HG03066 (cell line): Measurements from ENCODE around the gene CD84.
"Not testable (repeated sequence)": the region's sequence is repeated elsewhere in the genome, so short reads cannot be mapped to it uniquely, and the experiment has no call there.

Experiments
- ATAC-seq: cut with Tn5 transposase; IDR thresholded peaks from one replicate; pipeline ENCODE4 v1.9.1; 2021; ENCODE audit warnings: low read depth; ENCODE audit not compliant: unreplicated experiment

The CD84 gene

DNA sequence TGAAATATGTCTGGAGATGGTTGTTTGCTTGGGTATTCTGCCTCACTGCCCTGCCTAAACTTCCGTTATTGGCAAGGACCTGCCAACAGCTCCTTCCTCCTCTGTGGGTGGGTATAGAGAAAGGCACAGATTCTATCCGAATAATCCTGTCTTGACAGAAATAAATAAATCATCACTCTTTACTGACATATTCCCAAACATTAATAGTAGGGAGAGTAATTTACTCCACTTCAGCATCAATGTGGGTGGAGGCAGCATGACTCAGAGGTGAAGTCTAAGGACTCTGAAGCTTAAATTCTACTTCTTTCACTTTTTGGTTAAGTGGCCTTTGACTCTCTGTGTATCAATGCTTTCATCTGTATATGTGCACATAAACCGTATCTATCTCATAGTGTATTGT lies 2.9 kb downstream of the CD84 start:
- no peak for ATAC-seq

- ATAC-seq, result no peak
Measured at GRCh38 chr1:160575112-160575664, 4.1 kb downstream of the CD84 start.

GRCh38 chr1:160570840-160571239 lies 8.5 kb downstream of the CD84 start:
- no peak for ATAC-seq

GRCh38 chr1:160569806-160570205 lies 9.5 kb downstream of the CD84 start:
- no peak for ATAC-seq

DNA sequence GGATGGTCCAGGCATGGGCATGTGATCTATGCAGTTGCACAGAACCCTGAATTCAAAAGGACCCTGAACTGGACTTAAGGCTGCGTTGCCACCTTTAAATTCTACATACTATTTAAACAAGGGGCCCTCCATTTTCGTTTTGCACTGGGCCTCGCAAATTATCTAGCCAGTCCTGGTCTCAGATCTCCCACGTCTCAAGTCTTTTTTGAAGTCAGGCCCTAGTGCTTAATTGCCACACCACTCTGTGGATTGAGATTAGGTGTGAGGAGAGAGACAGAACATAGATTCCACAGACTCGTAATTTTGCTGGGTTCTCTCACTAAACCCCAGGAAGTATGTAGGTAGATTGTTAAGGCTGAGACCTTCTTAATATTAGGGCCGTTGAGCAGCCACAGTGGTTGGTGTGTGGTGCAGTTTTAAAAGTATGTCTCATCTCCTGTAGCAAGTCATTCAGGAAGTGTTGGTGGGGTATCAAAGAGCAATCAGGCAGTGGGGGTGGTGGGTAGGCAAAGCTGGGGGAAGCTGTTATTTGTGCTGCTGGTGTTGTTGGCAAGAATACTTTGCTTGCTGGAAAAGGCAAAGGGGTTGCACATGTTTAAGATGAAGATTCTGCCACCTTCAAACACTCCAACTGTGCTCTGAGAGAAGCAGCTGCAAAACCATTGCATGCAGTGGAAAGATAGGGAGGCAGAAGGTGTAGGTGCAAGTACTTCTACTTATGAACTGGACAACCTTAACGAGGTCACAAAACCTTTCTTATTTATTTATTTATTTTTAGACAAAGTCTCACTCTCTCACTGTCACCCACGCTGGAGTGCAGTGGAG lies 11.2 kb downstream of the CD84 start:
- ATAC-seq, result no peak

DNA sequence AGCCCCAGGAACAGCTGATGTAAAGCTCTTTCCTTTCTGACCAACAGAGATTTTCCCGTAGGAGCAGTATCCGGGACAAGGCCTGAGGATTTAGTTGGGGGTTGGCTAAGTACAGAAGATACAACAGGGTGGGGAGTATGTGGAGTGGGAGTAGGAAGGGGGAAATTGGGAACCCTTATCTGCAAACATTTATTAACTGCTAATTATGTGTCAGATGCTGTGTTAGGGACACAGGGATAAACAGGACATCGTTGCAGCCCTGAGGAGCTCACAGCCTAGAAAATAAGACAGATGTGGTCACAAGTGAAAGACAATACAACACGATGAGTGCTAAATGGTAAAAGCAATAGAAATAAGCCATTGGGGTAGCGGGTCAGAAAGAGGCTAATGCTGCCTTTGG lies 12.0 kb downstream of the CD84 start:
- ATAC-seq, result no peak

GRCh38 chr1:160565564-160565963 lies 13.7 kb downstream of the CD84 start:
- no peak for ATAC-seq

- not testable (repeated sequence) for ATAC-seq
Measured at GRCh38 chr1:160563230-160563629, 16.1 kb downstream of the CD84 start.

DNA sequence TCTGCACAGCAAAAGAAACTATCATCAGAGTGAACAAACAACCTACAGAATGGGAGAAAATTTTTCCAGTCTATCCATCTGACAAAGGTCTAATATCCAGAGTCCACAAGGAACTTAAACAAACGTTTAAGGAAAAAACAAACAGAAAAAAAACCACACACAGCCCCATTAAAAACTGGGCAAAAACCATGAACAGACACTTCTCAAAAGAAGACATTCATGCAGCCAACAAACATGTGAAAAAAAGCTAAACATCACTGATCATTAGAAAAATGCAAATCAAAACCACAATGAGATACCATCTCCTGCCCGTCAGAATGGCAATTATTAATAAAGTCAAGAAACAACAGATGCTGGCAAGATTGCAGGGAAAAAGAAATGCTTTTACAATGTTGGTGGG lies 16.6 kb downstream of the CD84 start:
- ATAC-seq, result not testable (repeated sequence)

DNA sequence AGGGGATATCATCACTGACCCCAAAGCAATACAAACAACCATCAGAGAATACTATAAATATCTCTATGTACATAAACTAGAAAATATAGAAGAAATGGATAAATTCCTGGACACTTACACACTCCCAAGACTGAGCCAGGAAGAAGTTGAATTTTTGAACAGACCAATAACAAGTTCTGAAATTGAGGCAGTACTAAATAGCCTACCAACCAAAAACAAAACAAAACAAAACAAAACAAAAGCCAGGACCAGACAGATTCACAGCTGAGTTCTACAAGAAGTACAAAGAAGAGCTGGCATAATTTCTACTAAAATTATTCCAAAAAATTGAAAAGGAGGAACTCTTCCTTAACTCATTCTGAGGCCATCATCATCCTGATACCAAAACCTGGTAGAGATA lies 18.5 kb downstream of the CD84 start:
- ATAC-seq, result no peak

DNA sequence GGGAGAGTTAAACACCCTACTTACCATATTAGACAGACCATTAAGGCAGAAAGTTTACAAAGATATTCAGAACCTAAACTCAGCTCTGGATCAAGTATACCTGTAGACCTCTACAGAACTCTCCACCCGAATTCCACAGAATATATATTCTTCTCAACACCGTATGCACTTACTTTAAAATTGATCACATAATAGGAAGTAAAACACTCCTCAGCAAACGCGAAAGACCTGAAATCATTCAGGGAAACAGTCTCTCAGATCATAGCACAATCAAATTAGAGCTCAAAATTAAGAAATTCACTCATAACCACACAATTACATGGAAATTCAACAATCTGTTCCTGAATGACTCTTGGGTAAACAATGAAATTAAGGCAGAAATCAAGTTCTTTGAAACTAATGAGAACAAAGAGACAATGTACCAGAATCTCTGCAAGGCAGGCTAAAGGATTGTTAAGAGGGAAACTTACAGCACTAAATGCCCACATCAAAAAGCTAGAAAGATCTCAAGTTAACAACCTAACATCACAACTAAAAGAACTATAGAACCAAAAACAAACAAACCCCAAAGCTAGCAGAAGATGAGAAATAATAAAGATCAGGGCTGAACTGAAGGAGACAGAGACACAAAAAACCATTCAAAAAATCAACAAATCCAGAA lies 19.1 kb downstream of the CD84 start:
- ATAC-seq, result no peak

DNA sequence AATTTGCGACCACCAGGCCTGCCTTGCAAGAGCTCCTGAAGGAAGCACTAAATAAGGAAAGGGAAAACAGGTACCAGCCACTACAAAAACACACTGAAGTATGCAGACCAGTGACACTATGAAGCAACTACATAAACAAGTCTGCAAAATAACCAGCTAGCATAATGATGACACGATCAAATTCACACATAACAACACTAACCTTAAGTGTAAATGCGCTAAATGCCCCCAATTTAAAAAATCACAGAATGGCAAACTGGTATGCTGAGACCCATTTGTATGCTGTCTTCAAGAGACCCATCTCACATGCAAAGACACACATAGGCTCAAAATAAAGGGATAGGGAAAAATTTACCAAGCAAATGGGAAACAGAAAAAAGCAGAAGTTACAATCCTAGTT lies 19.9 kb downstream of the CD84 start:
- ATAC-seq, result not testable (repeated sequence)

DNA sequence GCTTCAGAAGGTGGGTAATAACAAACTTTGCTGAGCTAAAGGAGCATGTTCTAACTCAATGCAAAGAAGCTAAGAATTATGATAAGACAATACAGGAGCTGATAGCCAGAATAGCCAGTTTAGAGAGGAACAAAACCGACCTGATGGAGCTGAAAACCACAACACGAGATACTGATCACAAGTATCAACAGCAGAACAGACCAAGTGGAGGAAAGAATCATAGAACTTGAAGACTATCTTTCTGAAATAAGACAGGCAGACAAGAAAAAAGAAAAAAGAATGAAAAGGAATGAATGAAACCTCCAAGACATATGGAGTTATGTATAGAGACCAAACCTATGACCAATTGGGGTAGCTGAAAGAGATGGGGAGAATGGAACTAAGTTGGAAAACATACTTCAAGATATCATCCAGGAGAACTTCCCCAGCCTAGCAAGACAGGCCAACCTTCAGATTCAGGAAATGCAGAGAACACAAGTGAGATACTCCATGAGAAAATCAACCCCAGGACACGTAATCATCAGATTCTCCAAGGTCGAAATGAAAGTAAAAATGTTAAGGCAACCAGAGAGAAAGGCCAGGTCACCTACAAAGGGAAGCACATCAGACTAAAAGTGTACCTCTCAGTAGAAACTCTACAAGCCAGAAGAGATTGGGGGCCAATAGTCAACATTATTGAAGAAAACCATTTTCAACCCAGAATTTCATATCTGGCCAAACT lies 20.5 kb downstream of the CD84 start:
- no peak for ATAC-seq

GRCh38 chr1:160553778-160554177 lies 25.5 kb downstream of the CD84 start:
- ATAC-seq, result no peak

DNA sequence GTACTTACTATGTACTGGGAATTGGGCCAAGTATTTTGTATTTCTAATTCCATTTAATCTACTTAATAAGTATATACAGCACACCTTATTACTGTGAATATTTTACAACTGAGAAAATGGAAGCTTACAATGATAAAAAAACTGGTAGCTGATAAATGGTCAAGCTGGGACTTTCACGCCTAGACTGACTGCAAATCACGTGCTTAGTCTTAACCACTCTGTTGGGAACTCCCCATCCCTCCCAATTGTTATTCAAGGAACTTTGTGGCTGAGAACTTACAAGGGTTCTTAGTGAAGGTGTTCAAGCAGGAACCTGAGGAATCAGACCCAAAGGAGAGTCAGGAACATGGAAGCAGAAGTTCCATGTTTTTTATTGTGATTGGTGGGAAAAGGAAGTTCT lies 26.9 kb downstream of the CD84 start:
- ATAC-seq, result no peak

GRCh38 chr1:160550572-160551034 lies 28.7 kb downstream of the CD84 start:
- ATAC-seq, result no peak

DNA sequence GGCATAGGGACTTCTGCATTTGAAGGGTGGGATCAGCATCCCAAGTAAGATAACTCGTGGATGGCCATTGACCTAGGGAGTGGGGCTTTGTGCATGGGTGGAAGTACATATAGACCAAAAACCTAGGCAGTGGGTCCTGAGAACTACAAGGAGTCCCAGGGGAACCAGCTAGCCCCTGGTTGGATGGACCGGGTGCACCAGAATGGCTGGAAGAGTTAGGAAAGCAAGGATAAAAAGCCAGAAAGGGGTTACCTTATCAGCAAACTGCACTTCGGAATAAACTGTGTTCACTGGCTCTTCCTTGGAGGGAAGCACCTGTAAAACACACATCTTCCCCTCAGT lies 29.7 kb downstream of the CD84 start:
- ATAC-seq, result no peak

- peak; percentile 34 for ATAC-seq
Measured at GRCh38 chr1:160548960-160549664, 30.2 kb downstream of the CD84 start.

DNA sequence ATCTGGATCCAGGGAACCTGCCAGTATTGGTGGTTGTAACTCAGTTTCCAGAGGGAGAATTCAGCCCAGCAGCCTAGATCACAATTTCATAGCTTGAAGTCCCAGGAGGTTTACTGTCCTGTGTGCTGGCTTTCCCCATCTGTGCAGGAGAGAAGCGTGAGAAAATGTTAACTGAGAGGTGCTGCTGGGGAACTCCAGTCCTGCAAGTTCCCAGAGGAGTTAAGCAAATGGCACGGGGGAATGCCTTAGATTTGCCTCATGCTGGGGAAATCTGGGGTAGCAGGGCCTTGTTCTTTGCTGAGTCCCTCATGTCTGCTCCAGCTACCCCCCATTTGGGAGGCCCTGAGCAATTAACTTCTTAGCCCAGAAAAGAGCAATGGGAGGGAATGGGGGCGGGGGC lies 31.1 kb downstream of the CD84 start:
- no peak for ATAC-seq

DNA sequence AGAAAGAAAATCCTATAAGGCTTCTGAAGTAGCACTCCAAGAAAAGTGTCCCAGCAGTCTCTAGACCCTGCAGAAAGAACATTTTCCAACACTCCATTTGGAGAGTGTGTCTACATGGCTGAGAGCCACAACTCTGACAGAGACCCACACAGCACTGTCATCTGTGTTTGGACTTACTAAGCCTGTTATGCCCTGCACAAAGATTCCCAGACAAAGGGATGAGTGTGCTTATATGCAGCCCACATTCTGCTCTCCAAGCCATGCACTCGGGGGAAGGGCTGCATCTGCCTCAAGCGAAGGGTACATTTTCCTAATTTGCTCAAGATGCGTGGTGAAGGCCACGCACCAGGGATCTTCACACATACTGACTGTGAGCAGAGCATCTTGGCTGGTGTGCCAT lies 31.9 kb downstream of the CD84 start:
- no peak for ATAC-seq

- no peak for ATAC-seq
Measured at GRCh38 chr1:160546942-160547341, 32.4 kb downstream of the CD84 start.
